ENCODE measurements around the gene TRPM6.
"Not testable (repeated sequence)": the region's sequence is repeated elsewhere in the genome, so short reads cannot be mapped to it uniquely, and the experiment has no call there.

TRPM6 gene

GRCh38 chr9:74865177-74865576, 22.5 kb downstream of the TRPM6 start:
- Mint-ChIP-seq H3K4me1 (no peaks in the 10 kb centered on the region), H3K4me3 (no peak overlapping the region), H3K9me3 (no peaks in the 10 kb centered on the region), H3K27me3 (no peaks in the 10 kb centered on the region), H3K27ac (no peak overlapping the region), H3K36me3 (no peaks in the 10 kb centered on the region)

GRCh38 chr9:74861773-74862474, 25.8 kb downstream of the TRPM6 start:
- Mint-ChIP-seq H3K36me3 (no peaks in the 10 kb centered on the region), H3K27ac (no peak overlapping the region), H3K4me1 (no peaks in the 10 kb centered on the region), H3K4me3 (no peak overlapping the region), H3K27me3 (peaks cover 3% of the 10 kb centered on the region), H3K9me3 (no peaks in the 10 kb centered on the region)

- Mint-ChIP-seq H3K36me3 (no peaks in the 10 kb centered on the region), H3K4me3 (no peak overlapping the region)
Observed at GRCh38 chr9:74861071-74861470, 26.6 kb downstream of the TRPM6 start.

GRCh38 chr9:74860247-74860646, 27.5 kb downstream of the TRPM6 start:
- H3K27me3 Mint-ChIP-seq, H3K27ac Mint-ChIP-seq, H3K9me3 Mint-ChIP-seq, H3K4me1 Mint-ChIP-seq, H3K36me3 Mint-ChIP-seq, H3K4me3 Mint-ChIP-seq: not testable (repeated sequence)

More at GRCh38 chr9:74861071-74861470, 26.6 kb downstream of the TRPM6 start:
- Mint-ChIP-seq H3K27me3 (peaks cover 3% of the 10 kb centered on the region), H3K9me3 (no peaks in the 10 kb centered on the region), H3K4me1 (no peaks in the 10 kb centered on the region), H3K27ac (no peak overlapping the region)

GRCh38 chr9:74859786-74860185, 27.9 kb downstream of the TRPM6 start:
- H3K9me3 Mint-ChIP-seq: no peaks in the 10 kb centered on the region
- H3K36me3 Mint-ChIP-seq: no peaks in the 10 kb centered on the region
- H3K27me3 Mint-ChIP-seq: peaks cover 3% of the 10 kb centered on the region
- H3K27ac Mint-ChIP-seq: no peak overlapping the region
- H3K4me1 Mint-ChIP-seq: no peaks in the 10 kb centered on the region
- no peak overlapping the region for H3K4me3 Mint-ChIP-seq

- no peak overlapping the region for H3K4me3 Mint-ChIP-seq
Observed at GRCh38 chr9:74858751-74859414, 28.8 kb downstream of the TRPM6 start.

GRCh38 chr9:74856989-74857388, 30.7 kb downstream of the TRPM6 start:
- peaks cover 3% of the 10 kb centered on the region for H3K27me3 Mint-ChIP-seq
- no peaks in the 10 kb centered on the region for H3K36me3 Mint-ChIP-seq
- no peaks in the 10 kb centered on the region for H3K4me1 Mint-ChIP-seq
- no peak overlapping the region for H3K4me3 Mint-ChIP-seq
- H3K27ac Mint-ChIP-seq: no peak overlapping the region
- no peaks in the 10 kb centered on the region for H3K9me3 Mint-ChIP-seq

More at GRCh38 chr9:74858751-74859414, 28.8 kb downstream of the TRPM6 start:
- H3K36me3 Mint-ChIP-seq: no peaks in the 10 kb centered on the region
- H3K4me1 Mint-ChIP-seq: no peaks in the 10 kb centered on the region
- no peak overlapping the region for H3K27ac Mint-ChIP-seq
- no peaks in the 10 kb centered on the region for H3K9me3 Mint-ChIP-seq
- H3K27me3 Mint-ChIP-seq: peaks cover 3% of the 10 kb centered on the region

GRCh38 chr9:74855072-74855471, 32.6 kb downstream of the TRPM6 start:
- peaks cover 3% of the 10 kb centered on the region for H3K27me3 Mint-ChIP-seq
- H3K27ac Mint-ChIP-seq: no peak overlapping the region
- no peaks in the 10 kb centered on the region for H3K4me1 Mint-ChIP-seq
- H3K36me3 Mint-ChIP-seq: no peaks in the 10 kb centered on the region
- no peaks in the 10 kb centered on the region for H3K9me3 Mint-ChIP-seq
- H3K4me3 Mint-ChIP-seq: no peak overlapping the region

GRCh38 chr9:74853024-74853423, 34.7 kb downstream of the TRPM6 start:
- not testable (repeated sequence) for H3K36me3 Mint-ChIP-seq, H3K9me3 Mint-ChIP-seq, H3K4me3 Mint-ChIP-seq, H3K4me1 Mint-ChIP-seq, H3K27ac Mint-ChIP-seq, H3K27me3 Mint-ChIP-seq

- Mint-ChIP-seq H3K4me3 (no peak overlapping the region), H3K4me1 (no peaks in the 10 kb centered on the region), H3K9me3 (no peaks in the 10 kb centered on the region), H3K27ac (no peak overlapping the region), H3K27me3 (no peaks in the 10 kb centered on the region), H3K36me3 (no peaks in the 10 kb centered on the region)
Observed at GRCh38 chr9:74848153-74848525, 39.6 kb downstream of the TRPM6 start.

- H3K27ac Mint-ChIP-seq: no peak overlapping the region
- no peaks in the 10 kb centered on the region for H3K36me3 Mint-ChIP-seq
- no peak overlapping the region for H3K4me3 Mint-ChIP-seq
- H3K9me3 Mint-ChIP-seq: no peaks in the 10 kb centered on the region
- H3K27me3 Mint-ChIP-seq: no peaks in the 10 kb centered on the region
- no peaks in the 10 kb centered on the region for H3K4me1 Mint-ChIP-seq
Observed at GRCh38 chr9:74847478-74848152, 40.1 kb downstream of the TRPM6 start.

- no peak overlapping the region for H3K4me3 Mint-ChIP-seq
- H3K27ac Mint-ChIP-seq: no peak overlapping the region
- no peaks in the 10 kb centered on the region for H3K36me3 Mint-ChIP-seq
- no peaks in the 10 kb centered on the region for H3K9me3 Mint-ChIP-seq
- H3K27me3 Mint-ChIP-seq: peaks cover 2% of the 10 kb centered on the region
- no peaks in the 10 kb centered on the region for H3K4me1 Mint-ChIP-seq
Observed at GRCh38 chr9:74846766-74847165, 41.0 kb downstream of the TRPM6 start.

- H3K27me3 Mint-ChIP-seq: peaks cover 17% of the 10 kb centered on the region
- no peaks in the 10 kb centered on the region for H3K9me3 Mint-ChIP-seq
- no peak overlapping the region for H3K27ac Mint-ChIP-seq
- no peaks in the 10 kb centered on the region for H3K4me1 Mint-ChIP-seq
- H3K4me3 Mint-ChIP-seq: no peak overlapping the region
- H3K36me3 Mint-ChIP-seq: no peaks in the 10 kb centered on the region
Observed at GRCh38 chr9:74838351-74838750, 49.4 kb downstream of the TRPM6 start.

- no peak overlapping the region for H3K4me3 Mint-ChIP-seq
- peaks cover 6% of the 10 kb centered on the region for H3K27me3 Mint-ChIP-seq
- no peaks in the 10 kb centered on the region for H3K36me3 Mint-ChIP-seq
- no peaks in the 10 kb centered on the region for H3K9me3 Mint-ChIP-seq
- H3K27ac Mint-ChIP-seq: no peak overlapping the region
- no peaks in the 10 kb centered on the region for H3K4me1 Mint-ChIP-seq
Observed at GRCh38 chr9:74824654-74825053, 63.1 kb downstream of the TRPM6 start.

- Mint-ChIP-seq H3K4me1 (no peaks in the 10 kb centered on the region), H3K9me3 (no peaks in the 10 kb centered on the region), H3K27me3 (peaks cover 5% of the 10 kb centered on the region), H3K4me3 (no peak overlapping the region), H3K36me3 (no peaks in the 10 kb centered on the region), H3K27ac (no peak overlapping the region)
Observed at GRCh38 chr9:74821636-74822035, 66.1 kb downstream of the TRPM6 start.

GRCh38 chr9:74817816-74818215, 69.9 kb downstream of the TRPM6 start:
- Mint-ChIP-seq H3K9me3 (no peaks in the 10 kb centered on the region), H3K4me1 (no peaks in the 10 kb centered on the region), H3K36me3 (no peaks in the 10 kb centered on the region), H3K4me3 (no peak overlapping the region), H3K27ac (no peak overlapping the region), H3K27me3 (peaks cover 11% of the 10 kb centered on the region)
